ENCODE results near the gene KIAA0319L. TPM values are rescaled to one million over a fixed set of nuclear protein-coding genes. Genes with fewer than 3 reads are reported as not detected.

KIAA0319L gene
- total and polyA plus RNA-seq, 2 experiments from 2014 or later, result 27.2 to 75.1 TPM

DNA sequence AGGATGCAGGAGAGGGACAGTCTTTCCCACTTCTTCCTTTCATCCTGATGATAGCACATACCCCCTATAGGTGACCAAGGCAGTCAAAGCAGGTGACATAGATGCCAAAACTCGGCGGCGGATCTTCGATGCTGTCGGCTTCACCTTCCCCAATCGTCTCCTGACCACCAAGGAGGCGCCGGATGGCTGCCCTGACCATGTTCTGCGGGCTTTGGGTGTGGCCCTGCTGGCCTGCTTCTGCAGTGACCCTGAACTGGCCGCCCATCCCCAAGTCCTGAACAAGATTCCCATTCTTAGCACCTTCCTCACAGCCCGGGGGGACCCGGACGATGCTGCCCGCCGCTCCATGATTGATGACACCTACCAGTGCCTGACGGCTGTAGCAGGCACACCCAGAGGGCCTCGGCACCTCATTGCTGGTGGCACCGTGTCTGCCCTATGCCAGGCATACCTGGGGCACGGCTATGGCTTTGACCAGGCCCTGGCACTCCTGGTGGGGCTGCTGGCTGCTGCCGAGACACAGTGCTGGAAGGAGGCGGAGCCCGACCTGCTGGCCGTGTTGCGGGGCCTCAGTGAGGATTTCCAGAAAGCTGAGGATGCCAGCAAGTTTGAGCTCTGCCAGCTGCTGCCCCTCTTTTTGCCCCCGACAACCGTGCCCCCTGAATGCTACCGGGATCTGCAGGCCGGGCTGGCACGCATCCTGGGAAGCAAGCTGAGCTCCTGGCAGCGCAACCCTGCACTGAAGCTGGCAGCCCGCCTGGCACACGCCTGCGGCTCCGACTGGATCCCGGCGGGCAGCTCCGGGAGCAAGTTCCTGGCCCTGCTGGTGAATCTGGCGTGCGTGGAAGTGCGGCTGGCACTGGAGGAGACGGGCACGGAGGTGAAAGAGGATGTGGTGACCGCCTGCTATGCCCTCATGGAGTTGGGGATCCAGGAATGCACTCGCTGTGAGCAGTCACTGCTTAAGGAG lies 3.3 kb upstream of the KIAA0319L start:
- Histone ChIP-seq H3K4me1 (ENCODE audit: insufficient read depth) (peaks cover 17% of the 10 kb centered on the region), H3K4me2 (no peak overlapping the region), H4K20me1 (replicated peaks; ENCODE audit: insufficient read depth) (peaks cover 14% of the 10 kb centered on the region; the same call in 1 of the 2 replicates), H3K79me2 (replicated peaks; ENCODE audit: insufficient read depth) (peaks cover 13% of the 10 kb centered on the region), H3F3A (replicated peaks; ENCODE audit: low read depth) (peaks cover 17% of the 10 kb centered on the region), H3K4me3 (no peak overlapping the region), H2AFZ (no peak overlapping the region), H3K27ac (ENCODE audit: low read depth) (no peak overlapping the region), H3K9me2 (ENCODE audit: insufficient read depth) (no peaks in the 10 kb centered on the region), H3K27me3 (ENCODE audit: insufficient read depth) (no peaks in the 10 kb centered on the region), H3K36me3 (ENCODE audit: insufficient read depth) (no peaks in the 10 kb centered on the region; the same call in 1 of the 2 replicates)
- H3K4me1 Mint-ChIP-seq, result peaks cover 26% of the 10 kb centered on the region
- H3K27me3 Mint-ChIP-seq (ENCODE audit: insufficient read depth, low read depth, poor library complexity), result peaks cover 23% of the 10 kb centered on the region
- ATAC-seq, result no peak
- peaks cover 3% of the 10 kb centered on the region; the same call in 2 of the 3 replicates for H3K9me3 Mint-ChIP-seq
- no peak for DNase-seq (ENCODE audit: low spot score)
- no peak overlapping the region for H3K4me3 Mint-ChIP-seq
- H3K27ac Mint-ChIP-seq, result no peak overlapping the region
- TF ChIP-seq POLR2AphosphoS5 (IDR thresholded peaks at IDR 0.05; ENCODE audit: low read depth) (no peak), ZNF114 (CRISPR knock-in tag; IDR thresholded peaks at IDR 0.05) (no peak), ZNF331 (CRISPR knock-in tag; IDR thresholded peaks at IDR 0.05; ENCODE audit: low read depth) (no peak), CREB1 (CRISPR knock-in tag; IDR thresholded peaks at IDR 0.05; ENCODE audit: low read depth) (no peak), EZH2 (IDR thresholded peaks at IDR 0.05; ENCODE audit: low read depth, unreplicated experiment) (no peak), JUNB (IDR thresholded peaks at IDR 0.05; ENCODE audit: unreplicated experiment) (no peak), STAT1 (IDR thresholded peaks at IDR 0.05; ENCODE audit: unreplicated experiment) (no peak), NANOG (IDR thresholded peaks at IDR 0.05; ENCODE audit: borderline replicate concordance) (no peak), EZH2phosphoT487 (IDR thresholded peaks at IDR 0.05; ENCODE audit: unreplicated experiment) (no peak)
- TF ChIP-seq, protein P1, sequence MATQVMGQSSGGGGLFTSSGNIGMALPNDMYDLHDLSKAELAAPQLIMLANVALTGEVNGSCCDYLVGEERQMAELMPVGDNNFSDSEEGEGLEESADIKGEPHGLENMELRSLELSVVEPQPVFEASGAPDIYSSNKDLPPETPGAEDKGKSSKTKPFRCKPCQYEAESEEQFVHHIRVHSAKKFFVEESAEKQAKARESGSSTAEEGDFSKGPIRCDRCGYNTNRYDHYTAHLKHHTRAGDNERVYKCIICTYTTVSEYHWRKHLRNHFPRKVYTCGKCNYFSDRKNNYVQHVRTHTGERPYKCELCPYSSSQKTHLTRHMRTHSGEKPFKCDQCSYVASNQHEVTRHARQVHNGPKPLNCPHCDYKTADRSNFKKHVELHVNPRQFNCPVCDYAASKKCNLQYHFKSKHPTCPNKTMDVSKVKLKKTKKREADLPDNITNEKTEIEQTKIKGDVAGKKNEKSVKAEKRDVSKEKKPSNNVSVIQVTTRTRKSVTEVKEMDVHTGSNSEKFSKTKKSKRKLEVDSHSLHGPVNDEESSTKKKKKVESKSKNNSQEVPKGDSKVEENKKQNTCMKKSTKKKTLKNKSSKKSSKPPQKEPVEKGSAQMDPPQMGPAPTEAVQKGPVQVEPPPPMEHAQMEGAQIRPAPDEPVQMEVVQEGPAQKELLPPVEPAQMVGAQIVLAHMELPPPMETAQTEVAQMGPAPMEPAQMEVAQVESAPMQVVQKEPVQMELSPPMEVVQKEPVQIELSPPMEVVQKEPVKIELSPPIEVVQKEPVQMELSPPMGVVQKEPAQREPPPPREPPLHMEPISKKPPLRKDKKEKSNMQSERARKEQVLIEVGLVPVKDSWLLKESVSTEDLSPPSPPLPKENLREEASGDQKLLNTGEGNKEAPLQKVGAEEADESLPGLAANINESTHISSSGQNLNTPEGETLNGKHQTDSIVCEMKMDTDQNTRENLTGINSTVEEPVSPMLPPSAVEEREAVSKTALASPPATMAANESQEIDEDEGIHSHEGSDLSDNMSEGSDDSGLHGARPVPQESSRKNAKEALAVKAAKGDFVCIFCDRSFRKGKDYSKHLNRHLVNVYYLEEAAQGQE (IDR thresholded peaks at IDR 0.05; ENCODE audit: unreplicated experiment), result no peak
- TF ChIP-seq, protein P2, sequence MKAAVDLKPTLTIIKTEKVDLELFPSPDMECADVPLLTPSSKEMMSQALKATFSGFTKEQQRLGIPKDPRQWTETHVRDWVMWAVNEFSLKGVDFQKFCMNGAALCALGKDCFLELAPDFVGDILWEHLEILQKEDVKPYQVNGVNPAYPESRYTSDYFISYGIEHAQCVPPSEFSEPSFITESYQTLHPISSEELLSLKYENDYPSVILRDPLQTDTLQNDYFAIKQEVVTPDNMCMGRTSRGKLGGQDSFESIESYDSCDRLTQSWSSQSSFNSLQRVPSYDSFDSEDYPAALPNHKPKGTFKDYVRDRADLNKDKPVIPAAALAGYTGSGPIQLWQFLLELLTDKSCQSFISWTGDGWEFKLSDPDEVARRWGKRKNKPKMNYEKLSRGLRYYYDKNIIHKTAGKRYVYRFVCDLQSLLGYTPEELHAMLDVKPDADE (IDR thresholded peaks at IDR 0.05), result no peak
- TF ChIP-seq, protein P3, sequence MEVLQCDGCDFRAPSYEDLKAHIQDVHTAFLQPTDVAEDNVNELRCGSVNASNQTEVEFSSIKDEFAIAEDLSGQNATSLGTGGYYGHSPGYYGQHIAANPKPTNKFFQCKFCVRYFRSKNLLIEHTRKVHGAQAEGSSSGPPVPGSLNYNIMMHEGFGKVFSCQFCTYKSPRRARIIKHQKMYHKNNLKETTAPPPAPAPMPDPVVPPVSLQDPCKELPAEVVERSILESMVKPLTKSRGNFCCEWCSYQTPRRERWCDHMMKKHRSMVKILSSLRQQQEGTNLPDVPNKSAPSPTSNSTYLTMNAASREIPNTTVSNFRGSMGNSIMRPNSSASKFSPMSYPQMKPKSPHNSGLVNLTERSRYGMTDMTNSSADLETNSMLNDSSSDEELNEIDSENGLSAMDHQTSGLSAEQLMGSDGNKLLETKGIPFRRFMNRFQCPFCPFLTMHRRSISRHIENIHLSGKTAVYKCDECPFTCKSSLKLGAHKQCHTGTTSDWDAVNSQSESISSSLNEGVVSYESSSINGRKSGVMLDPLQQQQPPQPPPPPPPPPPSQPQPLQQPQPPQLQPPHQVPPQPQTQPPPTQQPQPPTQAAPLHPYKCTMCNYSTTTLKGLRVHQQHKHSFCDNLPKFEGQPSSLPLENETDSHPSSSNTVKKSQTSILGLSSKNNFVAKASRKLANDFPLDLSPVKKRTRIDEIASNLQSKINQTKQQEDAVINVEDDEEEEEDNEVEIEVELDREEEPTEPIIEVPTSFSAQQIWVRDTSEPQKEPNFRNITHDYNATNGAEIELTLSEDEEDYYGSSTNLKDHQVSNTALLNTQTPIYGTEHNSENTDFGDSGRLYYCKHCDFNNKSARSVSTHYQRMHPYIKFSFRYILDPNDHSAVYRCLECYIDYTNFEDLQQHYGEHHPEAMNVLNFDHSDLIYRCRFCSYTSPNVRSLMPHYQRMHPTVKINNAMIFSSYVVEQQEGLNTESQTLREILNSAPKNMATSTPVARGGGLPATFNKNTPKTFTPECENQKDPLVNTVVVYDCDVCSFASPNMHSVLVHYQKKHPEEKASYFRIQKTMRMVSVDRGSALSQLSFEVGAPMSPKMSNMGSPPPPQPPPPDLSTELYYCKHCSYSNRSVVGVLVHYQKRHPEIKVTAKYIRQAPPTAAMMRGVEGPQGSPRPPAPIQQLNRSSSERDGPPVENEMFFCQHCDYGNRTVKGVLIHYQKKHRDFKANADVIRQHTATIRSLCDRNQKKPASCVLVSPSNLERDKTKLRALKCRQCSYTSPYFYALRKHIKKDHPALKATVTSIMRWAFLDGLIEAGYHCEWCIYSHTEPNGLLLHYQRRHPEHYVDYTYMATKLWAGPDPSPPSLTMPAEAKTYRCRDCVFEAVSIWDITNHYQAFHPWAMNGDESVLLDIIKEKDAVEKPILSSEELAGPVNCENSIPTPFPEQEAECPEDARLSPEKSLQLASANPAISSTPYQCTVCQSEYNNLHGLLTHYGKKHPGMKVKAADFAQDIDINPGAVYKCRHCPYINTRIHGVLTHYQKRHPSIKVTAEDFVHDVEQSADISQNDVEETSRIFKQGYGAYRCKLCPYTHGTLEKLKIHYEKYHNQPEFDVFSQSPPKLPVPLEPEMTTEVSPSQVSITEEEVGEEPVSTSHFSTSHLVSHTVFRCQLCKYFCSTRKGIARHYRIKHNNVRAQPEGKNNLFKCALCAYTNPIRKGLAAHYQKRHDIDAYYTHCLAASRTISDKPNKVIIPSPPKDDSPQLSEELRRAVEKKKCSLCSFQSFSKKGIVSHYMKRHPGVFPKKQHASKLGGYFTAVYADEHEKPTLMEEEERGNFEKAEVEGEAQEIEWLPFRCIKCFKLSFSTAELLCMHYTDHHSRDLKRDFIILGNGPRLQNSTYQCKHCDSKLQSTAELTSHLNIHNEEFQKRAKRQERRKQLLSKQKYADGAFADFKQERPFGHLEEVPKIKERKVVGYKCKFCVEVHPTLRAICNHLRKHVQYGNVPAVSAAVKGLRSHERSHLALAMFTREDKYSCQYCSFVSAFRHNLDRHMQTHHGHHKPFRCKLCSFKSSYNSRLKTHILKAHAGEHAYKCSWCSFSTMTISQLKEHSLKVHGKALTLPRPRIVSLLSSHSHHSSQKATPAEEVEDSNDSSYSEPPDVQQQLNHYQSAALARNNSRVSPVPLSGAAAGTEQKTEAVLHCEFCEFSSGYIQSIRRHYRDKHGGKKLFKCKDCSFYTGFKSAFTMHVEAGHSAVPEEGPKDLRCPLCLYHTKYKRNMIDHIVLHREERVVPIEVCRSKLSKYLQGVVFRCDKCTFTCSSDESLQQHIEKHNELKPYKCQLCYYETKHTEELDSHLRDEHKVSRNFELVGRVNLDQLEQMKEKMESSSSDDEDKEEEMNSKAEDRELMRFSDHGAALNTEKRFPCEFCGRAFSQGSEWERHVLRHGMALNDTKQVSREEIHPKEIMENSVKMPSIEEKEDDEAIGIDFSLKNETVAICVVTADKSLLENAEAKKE (CRISPR knock-in tag; IDR thresholded peaks at IDR 0.05), result no peak
- TF ChIP-seq, protein P4, sequence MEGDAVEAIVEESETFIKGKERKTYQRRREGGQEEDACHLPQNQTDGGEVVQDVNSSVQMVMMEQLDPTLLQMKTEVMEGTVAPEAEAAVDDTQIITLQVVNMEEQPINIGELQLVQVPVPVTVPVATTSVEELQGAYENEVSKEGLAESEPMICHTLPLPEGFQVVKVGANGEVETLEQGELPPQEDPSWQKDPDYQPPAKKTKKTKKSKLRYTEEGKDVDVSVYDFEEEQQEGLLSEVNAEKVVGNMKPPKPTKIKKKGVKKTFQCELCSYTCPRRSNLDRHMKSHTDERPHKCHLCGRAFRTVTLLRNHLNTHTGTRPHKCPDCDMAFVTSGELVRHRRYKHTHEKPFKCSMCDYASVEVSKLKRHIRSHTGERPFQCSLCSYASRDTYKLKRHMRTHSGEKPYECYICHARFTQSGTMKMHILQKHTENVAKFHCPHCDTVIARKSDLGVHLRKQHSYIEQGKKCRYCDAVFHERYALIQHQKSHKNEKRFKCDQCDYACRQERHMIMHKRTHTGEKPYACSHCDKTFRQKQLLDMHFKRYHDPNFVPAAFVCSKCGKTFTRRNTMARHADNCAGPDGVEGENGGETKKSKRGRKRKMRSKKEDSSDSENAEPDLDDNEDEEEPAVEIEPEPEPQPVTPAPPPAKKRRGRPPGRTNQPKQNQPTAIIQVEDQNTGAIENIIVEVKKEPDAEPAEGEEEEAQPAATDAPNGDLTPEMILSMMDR (conservative IDR thresholded peaks at IDR 0.05; ENCODE audit: low read depth in 2 of 2), result no peak
- H3K36me3 Mint-ChIP-seq (ENCODE audit: low read depth), result peaks cover 43% of the 10 kb centered on the region

Data from GM23338 (cell line).